GM18907 (cell line): ENCODE results near the gene ZCRB1.
"Not testable (repeated sequence)": the region's sequence is repeated elsewhere in the genome, so short reads cannot be mapped to it uniquely, and the experiment has no call there.

ENCODE experiments used
- ATAC-seq: cut with Tn5 transposase; IDR thresholded peaks from one replicate; pipeline ENCODE4 v1.9.1; 2021; ENCODE audit warnings: mild to moderate bottlenecking, moderate library complexity; ENCODE audit not compliant: unreplicated experiment

Gene ZCRB1

DNA sequence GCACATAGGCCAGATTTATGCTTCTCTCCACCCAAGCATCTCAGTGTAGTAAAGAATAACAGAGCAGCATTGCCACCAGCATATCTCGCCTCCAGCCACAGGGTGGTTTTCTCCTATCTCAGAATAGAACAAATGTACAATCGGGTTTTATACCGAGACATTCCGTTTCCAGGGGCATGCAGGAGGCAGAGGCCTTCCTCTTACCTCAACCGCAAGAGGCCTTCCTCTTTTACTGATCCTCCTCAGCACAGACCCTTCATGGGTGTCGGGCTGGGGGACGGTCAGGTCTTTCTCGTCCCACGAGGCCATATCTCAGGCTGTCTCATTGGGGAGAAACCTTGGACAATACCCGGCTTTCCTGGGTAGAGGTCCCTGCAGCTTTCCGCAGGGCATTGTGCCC is 4.2 kb upstream of the ZCRB1 start:
- not testable (repeated sequence) for ATAC-seq

DNA sequence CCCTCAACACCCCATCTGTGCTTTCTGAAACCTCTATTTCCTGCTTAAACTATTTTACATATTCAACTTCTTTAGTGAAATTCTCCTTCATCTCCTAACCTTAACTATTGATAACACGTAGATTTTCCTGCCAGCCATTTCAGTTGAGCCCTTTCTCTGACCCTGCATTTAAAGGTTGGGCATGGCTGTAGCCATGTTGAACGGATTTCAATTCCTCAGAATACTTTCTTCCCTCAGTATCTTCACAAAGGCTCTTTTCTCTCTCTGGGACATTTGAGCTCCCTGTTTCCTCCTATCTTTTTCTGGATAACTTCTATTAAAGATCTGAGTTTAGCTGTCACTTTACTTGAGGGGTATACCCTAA is 1.3 kb upstream of the ZCRB1 start:
- ATAC-seq, result no peak

DNA sequence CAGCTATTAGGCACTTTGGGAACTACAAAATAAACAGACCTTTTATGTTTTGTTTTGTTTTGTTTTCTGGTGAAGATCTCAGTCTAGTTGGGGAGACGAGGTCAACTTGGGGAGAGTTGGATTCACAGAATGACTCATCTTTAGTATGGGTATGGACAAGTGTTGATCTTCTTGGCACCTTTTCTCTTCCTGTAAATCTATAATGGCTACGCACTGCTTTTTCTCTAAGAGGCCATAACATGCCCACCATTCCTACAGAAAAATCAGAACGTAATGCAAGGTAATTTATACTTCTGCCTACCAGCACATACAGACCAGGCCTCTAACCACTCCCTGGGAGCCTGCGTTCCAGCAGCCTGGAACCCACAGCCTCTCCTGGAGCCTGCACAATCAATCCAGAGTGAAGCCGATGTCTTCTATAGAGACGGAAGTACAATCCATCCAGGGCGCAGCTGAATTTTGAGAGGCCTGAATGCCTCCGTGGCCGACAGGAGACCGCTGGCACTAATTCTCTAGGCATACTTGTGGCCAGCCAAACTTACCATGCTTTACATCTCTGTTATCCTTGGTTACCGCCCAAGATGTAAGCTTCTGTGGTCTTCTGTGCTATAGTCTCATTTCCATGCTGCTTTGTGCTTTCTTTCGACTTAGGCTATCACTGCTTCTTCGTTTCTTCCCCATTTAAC is 790 bp upstream of the ZCRB1 start:
- ATAC-seq, result peak; percentile 25

DNA sequence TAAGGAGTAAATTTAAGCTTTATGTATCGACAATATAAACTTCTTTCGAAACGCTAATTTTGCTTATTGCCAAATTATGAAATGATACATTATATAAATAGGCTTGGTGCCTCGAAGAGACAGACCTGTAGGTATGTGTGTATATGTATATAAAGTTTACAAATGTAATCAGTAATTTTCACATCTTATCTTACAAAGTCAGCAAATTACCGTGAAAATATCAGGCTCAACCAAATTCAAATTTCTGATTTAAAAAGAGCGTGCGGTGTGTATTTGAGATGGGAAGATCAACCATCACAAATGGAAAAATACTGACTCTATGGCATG is 605 bp downstream of the ZCRB1 start:
- no peak for ATAC-seq

DNA sequence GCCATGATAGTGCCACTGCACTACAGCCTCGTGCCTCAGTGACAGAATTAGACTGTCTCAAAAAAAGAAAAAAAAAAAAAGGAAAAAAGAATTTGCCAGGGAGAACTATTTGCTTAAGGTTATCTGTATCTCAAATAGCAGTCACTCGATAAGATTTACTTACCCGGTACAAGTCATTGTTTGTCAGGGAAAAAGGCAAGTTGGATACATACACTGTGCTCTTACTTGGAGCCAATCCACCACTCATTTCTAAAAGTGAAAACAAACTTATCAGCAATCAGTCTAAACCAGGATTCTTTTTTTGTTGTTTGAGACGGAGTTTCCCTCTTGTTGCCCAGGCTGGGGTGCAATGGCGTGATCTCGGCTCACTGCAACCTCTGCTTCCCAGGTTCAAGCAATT is 2.0 kb downstream of the ZCRB1 start:
- ATAC-seq, result no peak

DNA sequence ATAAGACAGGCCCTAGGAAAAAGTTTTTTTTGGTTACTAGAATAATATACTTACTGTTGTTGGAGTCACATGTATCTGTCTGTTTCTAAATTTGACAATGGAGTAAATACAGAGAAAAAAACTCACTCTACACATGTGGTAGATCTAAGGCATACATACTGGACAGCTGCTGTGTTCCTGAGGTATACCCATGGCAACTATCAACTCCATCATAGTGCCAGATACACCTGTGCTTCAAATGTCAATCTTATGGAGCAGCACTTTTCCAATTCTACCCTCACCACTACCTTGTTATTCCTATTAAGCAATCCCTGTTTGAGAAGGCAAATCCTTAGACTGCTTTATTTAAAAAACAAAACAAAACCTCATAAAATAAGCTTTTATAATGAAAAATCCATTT is 3.3 kb downstream of the ZCRB1 start:
- no peak for ATAC-seq

DNA sequence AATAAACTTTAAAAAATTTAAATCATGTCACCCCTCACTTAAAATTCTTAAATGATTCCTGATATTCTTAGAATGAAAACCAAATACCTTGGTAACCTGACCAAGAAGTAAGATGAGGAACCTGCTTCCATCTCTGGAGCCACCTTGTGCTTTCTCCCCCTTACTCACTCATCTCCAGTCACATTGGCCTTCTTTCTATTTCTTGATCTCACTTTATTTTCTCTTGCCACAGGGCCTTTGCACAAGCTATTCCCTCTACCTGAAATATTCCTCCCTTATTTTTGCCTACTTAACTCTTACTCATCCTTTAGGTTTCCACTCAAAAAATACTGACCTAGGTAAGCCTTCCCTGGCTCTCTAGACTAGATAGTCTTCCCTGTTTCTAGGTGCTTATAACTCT is 5.1 kb downstream of the ZCRB1 start:
- ATAC-seq, result no peak

DNA sequence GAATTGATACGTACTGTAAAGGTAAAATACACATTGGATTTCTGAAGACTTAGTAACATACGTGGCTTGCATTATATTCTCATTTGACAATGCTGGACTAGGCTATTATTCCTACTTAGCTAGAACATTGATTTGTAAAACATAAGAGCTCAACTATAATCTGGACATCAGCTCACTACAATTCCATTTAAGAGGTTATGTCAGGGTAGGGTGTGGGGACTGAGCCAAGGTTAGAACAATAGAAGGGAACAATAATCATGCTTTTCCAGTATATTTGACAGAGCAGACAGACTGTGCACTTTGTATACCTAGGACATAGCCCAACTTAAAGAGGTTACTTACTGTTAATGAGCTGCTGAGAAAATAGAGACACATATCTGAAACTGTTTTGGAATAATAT is 10.8 kb downstream of the ZCRB1 start:
- ATAC-seq, result no peak

DNA sequence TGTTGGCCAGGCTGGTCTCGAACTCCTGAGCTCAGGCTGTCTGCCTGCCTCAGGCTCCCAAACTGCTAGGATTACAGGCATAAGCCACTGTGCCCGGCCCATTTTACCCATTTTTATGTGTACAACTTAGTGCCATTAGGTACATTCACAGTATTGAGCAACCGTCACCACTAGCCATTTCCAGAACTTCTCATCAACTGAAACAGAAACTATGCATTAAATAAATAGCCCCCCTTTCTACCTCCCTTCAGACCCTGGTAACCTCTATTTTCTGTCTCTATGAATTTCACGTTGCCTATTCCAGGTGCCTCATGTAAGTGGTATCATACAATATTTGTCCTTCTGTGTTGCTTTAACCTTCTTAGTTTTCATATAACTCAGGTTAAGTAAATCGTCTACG is 15.9 kb downstream of the ZCRB1 start:
- ATAC-seq, result no peak

DNA sequence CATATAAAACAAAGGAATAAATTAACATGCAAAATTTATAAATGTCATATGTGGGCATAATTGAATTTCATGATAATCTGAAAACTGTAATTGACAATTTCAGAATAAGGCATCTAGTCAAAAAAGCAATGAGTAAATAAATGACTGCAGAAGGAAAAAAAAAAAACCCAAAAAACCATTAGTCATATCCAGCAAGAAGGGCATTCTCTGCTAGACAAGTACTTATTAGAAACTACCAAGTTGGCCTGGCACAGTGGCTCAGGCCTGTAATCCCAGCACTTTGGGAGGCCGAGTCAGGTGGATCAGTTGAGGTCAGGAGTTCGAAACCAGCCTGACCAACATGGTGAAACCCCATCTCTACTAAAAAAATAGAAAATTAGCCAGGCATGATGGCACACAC is 17.5 kb downstream of the ZCRB1 start:
- no peak for ATAC-seq

DNA sequence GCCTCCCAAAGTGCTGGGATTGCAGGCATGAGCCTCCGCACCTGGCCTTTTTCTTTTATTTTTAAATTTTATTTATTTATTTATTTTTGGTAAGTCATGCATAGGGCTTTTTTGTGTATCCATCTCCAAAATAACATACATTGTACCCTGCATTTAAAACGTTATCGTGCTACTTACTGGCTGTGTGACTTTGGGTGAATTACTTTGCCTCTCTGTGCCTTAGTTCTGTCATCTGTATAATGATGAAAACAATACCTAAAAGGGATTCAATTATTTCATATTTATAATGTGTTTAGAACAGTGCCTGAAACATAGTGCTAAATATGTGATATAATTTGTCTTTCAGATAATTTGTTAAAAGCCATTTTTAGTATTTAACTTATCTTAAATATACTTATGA is 19.6 kb downstream of the ZCRB1 start:
- no peak for ATAC-seq

DNA sequence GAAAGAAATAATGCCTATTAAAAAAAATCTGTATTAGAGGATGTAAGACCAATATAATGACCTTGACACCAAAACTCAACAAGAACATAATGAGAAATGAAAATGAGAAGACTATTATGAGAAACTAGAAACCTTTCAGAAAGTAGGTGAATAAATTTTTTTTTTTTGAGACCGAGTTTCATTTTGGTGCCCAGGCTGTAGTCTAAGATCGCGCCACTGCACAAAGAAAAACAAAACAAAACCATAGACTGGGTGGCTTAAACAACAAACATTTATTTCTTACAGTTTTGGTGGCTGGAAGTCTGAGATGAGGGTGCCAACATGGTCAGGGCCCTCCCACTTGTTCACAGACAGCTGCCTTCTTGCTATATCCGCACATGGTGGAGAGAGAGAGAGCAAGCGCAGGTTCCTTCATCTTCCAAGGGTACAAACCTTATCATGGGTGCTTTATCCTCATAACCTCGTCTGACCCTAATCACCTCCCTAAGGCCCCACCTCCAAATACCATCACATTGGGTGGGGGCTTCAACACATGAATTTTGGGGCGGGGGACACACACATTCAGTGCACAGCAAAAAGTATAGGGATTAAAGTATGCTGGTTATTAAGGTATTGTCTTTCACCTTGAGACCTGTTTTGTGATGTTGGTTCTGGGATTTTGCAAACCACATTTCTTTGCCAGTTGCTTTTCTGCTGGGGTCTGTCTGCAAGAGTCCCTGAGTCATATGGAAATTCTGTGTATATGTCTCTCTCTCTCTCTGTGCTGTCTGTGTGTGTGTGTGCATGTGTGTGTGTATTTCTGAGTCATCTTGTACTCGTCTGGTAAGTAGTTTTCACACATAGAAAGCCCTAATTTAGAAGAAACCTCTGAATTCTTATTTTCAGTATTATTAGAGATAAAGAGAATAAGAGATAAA is 26.2 kb downstream of the ZCRB1 start:
- peak; percentile 86 for ATAC-seq

DNA sequence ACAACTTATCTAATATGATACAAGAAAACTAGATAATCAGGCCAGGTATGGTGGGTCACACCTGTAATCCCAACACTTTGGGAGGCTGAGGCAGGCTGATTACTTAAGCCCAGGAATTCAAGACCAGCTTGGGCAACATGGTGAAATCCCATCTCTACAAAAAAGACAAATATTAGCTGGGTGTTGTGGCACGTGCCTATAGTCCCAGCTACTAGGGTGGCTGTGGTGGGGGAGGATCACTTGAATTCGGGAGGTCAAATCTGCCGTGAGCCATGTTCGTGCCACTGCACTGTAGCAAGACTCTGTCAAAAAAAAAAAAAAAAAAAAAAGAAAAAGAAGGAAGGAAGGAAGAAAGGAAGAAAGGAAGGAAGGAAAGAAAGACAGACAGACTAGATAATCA is 27.0 kb downstream of the ZCRB1 start:
- ATAC-seq, result peak; percentile 2

DNA sequence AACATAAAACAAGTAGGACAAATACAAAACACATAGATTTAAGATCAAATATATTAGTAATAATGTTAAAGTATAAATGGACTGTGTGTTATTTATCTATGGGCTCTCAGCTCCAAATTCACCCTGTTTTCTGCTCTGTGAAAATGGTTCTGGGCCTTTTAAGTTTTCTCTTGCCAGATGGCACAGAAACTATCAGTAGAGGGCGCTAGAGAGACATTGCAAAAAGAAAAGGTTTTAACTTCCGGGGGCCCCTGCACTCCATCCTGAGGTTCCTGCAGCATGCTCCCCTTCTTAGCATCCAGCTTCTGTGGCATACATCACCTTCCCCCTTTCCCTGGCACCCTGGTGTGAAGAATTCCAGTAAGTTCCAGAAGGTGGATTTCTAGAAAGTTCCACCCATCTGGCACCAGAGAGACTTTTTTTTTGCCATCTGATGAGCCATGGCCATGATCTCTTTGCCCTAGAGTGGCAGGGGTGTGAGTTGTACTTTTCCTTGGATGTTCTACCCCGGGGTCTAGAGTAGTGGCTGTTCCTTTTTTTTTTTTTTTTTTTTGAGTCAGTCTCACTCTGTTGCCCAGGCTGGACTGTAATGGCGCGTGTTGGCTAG is 29.3 kb downstream of the ZCRB1 start:
- no peak for ATAC-seq

DNA sequence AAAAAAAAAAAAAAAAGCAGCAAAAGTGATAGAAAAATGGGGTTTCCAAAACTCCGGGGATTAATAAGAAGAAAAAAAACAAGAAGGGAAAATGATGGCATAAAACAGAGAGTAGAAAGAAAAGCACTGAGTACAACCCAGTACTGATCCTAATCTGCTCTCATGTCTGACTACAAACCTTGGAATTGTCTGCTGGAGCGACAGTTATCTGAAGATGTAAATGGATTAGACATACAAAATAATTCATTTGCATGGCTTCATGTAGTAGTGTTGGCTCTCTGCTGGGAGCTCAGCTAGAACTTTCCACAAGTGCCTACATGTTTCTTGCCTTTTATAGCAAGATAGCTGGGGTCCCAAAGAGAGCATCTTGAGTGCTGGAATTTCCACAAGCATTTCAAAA is 34.2 kb downstream of the ZCRB1 start:
- ATAC-seq, result no peak

DNA sequence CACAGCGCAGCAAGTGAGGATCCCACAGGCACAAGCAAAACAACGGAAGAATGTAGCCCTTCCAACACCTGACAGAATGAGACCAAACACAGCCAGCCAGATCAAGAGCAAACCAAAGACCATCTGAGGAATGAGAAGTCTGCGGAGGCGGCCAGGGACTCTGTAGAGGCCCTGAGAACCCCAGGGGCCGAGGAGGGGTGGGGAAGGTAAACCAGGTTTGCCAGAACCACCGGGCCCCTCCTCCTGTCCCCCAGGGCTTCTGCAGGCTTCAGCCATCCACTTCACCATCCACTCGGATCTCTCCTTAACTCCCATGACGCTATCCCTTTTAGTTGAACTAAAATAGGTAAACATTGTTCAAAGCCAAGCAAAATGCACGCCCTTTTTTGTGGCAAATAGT is 37.4 kb downstream of the ZCRB1 start:
- no peak for ATAC-seq

DNA sequence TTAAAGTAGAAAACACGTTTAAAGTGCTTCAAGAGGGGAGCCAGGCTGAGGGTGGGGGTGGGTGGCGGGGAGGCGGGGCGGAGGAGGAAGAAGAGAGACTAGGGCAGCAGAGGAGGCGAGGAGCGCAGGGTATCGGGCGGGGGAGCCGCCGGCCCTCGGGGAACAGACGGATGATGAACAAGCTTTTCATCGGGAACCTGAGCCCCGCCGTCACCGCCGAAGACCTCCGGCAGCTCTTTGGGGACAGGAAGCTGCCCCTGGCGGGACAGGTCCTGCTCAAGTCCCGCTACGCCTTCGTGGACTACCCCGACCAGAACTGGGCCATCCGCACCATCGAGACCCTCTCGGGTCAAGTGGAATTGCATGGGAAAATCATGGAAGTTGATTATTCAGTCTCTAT is 39.2 kb downstream of the ZCRB1 start:
- ATAC-seq, result no peak

DNA sequence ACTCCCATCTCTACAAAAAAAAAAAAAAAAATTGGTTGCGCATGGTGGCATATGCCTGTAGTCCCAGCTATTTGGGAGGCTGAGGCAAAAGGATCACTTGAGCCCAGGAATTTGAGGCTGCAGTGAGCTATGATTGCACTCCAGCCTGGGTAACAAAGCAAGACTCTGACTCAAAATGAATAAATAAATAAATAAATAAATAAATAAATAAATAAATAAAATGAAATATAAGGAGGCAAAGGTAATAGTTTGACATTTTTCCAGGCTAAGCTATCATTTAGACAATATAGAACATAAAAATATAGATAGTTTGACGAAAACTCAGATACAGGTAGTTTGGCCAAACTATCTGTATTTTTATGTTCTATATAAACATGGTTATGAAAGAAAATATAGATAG is 40.5 kb downstream of the ZCRB1 start:
- no peak for ATAC-seq

DNA sequence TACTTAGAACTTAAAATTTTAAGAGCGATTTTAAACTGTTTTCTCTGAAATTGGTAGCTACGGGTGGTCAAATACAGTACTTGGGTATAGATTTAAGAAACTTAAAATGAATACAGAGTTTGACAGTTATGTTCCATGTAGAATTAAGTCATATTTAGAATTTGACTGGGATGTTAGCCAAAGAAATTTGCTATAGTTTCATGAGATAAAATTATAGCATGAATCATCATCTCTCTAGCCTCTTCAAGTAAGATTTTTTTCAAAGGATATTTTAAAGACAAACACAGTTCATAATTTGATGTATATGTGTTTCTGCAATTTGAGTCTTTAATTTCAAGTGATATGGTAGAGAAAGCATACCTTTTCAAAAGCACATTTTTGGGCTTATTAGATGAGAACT is 41.0 kb downstream of the ZCRB1 start:
- ATAC-seq, result no peak

DNA sequence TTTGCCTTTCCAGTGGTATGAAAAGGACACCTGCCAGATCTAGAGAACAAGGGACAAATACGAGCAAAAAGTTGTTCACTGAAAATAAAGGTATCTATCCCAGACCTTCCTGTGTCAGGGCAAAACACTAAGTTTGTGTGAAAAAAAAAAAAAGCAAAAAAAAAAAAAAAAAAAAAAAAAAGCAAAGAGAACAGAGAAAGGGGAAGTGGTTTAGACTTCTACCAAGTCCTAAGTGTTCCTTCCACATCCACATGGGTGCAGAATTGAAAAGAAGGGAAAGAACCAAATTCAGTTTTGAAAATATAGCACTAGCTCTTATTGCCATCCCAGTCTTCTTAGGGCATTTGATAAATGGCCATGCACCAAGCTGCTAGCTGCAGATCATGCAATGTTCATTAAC is 41.7 kb downstream of the ZCRB1 start:
- no peak for ATAC-seq

DNA sequence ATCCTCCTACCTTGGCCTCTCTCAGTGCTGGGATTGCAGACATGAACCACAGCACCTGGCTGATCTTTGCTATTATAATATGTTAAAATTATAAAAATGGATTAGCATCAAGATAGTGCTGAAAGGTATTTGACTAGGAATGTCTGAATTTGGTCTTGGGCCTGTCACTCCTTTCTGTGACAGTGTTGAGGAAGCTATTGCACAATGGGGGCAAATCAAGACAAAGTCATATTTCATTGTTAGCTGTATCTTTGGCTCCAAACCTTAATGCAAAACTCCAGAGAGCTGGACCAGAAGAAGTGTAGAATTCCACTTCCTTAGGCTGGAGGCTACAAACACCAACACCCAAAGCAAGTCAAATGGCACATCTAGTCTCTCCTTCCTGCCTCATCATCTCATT is 42.2 kb downstream of the ZCRB1 start:
- ATAC-seq, result no peak

DNA sequence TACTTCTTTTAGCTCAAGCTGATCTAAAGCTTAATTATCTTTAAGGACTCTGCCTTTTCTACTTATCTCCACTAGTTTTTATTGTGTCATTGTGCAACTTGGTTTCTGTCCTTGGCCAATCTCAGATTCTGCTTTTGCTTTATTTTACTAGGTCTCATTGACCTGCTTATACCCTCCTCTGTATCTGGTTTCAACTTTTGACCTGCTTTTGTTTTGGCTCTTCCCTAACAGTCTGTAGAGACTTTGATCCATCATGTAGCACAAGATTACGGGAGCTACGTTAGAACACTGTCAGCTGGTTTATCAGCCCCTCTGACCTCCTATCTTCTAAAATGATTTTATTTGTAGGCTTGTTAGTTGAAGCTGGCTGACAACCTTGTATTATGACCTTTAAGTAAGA is 43.6 kb downstream of the ZCRB1 start:
- no peak for ATAC-seq
